Pancreas (tissue), 10 donors: ENCODE data around the gene SLC44A1. TPM values are rescaled to one million over a fixed set of nuclear protein-coding genes. Genes with fewer than 3 reads are reported as not detected.

Experiments used
- ATAC-seq, 4 donors: fragments of 200-7000 bp; cut with Tn5 transposase; one replicate each; pipeline versions ENCODE4 v1.8.0 to v1.9.1; 2020; ENCODE audit warnings: mild to moderate bottlenecking in 4 of 4, moderate library complexity in 4 of 4
- DNase-seq, 6 donors: peaks; one replicate each; pipeline ENCODE4 v3.0.0-alpha.2; 2020
- FAIRE-seq: peaks from 2 replicates; lab custom pipeline; 2012; peaks lifted over from hg19 to GRCh38; lab: Jason Lieb, UNC
- H3K27ac ChIP-seq, 4 donors: fragments of 200-600 bp; sonication (generic); 1 replicate in 3 of 4; 2 replicates in 1 of 4; pipeline versions ENCODE4 v1.5.0 to v1.8.0; 2020
- H3K27me3 ChIP-seq, 4 donors: fragments of 200-600 bp; one replicate each; pipeline ENCODE4 v1.8.0; 2021
- H3K36me3 ChIP-seq, 3 donors: fragments of 200-600 bp; sonication (generic) in 1 of 3; one replicate each; pipeline versions ENCODE4 v1.5.0 to v1.8.0; 2020 to 2021
- H3K4me1 ChIP-seq, 3 donors: fragments of 200-600 bp; one replicate each; pipeline ENCODE4 v1.8.0; 2021
- H3K4me3 ChIP-seq, 4 donors: fragments of 200-600 bp; sonication (generic) in 2 of 4; one replicate each; pipeline versions ENCODE4 v1.5.0 to v1.8.0; 2020 to 2021
- H3K9me3 ChIP-seq, 4 donors: fragments of 200-600 bp; one replicate each; pipeline ENCODE4 v1.8.0; 2021
- WGBS, 2 donors: extraction: QIAGEN DNeasy Blood & Tissue Kit; methylation state at CpG; one replicate each; pipeline ENCODE4 v1.1.7; 2013; 5-methylcytosine and 5-hydroxymethylcytosine counted together
- intact Hi-C, 3 donors: fragments of 100-400 bp; cut with DNase I; formaldehyde crosslinking; loops; one replicate each; pipeline versions ENCODE4 v1.11.1 to v1.14.2; 2022
- polyA plus RNA-seq, 2 donors: library from polyadenylated mRNA; stranded (reverse); fragments of 200-250 nt; gene quantifications; one replicate each; pipeline ENCODE4 v1.2.3, GENCODE V29; 2013
- total RNA-seq, 6 donors: library from RNA; stranded (reverse); fragmentation: NEBNext Ultra II Directional in 4 of 6; extraction: Animal tissue kit (Norgen Biotek cat#: 25700) in 4 of 6; gene quantifications; one replicate each; pipeline versions ENCODE4 v1.2.1 to v1.2.4, GENCODE V29; 2021 to 2023
- TF ChIP-seq, protein P1 (sequence below), 4 donors: fragments of 200-600 bp; sonication (generic) in 3 of 4; IDR thresholded peaks; one replicate each; pipeline versions ENCODE4 v1.5.0 to v1.8.0; 2021; ENCODE audit warnings: antibody characterized with exemption in 4 of 4
- donor health status: healthy with polysubstance abuse.
- donor health status: DM: no; HTN: no; CAD: no; lungs with moderate emphysema.
- donor health status: DM: no; HTN: no; CAD: no.
- donor health status: control.
- donor health status: control.
- donor health status: Bipolar disorder and iron deficiency.
- donor health status: DM: yes; HTN: yes; CAD: no.
- donor health status: DM: no; HTN: no; CAD: no.
- donor health status: DM: no; HTN: no; CAD: no.
- donor health status: DM: yes; HTN: yes; CAD: no.

Gene SLC44A1
- total and polyA plus RNA-seq, 8 donors = 4.6 to 32.3 (median 19.3) TPM

DNA sequence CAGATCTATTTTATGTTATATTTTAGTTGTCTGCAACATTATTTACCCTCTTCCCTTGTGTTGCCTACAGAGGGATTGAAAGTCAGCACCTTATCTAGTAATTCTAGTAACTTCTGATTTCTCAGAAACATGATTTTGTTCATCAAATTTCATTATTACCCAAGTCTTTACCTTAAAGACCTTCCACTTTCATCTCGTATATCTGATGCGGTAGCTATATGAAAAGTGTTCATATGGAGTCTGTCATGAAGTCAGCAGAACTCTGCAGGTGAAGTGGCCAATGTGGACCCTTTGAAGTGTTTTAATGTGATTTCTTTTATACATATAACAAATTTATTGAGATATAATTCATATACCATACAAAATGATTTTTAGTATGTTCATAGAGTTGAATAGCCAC is 40.0 kb downstream of the SLC44A1 start:
- no peak for ATAC-seq
- no peak for DNase-seq
- Histone ChIP-seq H3K9me3 (no peaks in the 10 kb centered on the region), H3K27ac (no peak overlapping the region), H3K27me3 (no peaks in the 10 kb centered on the region), H3K4me3 (no peak overlapping the region), H3K36me3 (no peaks in the 10 kb centered on the region), H3K4me1 (peaks cover 0 to 2% (median 0%) of the 10 kb centered on the region in 3 donors)
- WGBS, 2 donors = 73 to 100% methylated on average over 2 of the region's 2 CpGs
- TF ChIP-seq, protein P1, sequence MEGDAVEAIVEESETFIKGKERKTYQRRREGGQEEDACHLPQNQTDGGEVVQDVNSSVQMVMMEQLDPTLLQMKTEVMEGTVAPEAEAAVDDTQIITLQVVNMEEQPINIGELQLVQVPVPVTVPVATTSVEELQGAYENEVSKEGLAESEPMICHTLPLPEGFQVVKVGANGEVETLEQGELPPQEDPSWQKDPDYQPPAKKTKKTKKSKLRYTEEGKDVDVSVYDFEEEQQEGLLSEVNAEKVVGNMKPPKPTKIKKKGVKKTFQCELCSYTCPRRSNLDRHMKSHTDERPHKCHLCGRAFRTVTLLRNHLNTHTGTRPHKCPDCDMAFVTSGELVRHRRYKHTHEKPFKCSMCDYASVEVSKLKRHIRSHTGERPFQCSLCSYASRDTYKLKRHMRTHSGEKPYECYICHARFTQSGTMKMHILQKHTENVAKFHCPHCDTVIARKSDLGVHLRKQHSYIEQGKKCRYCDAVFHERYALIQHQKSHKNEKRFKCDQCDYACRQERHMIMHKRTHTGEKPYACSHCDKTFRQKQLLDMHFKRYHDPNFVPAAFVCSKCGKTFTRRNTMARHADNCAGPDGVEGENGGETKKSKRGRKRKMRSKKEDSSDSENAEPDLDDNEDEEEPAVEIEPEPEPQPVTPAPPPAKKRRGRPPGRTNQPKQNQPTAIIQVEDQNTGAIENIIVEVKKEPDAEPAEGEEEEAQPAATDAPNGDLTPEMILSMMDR (IDR thresholded peaks at IDR 0.05) = no peak
- intact Hi-C loops = no loop called here
- FAIRE-seq = no peak

DNA sequence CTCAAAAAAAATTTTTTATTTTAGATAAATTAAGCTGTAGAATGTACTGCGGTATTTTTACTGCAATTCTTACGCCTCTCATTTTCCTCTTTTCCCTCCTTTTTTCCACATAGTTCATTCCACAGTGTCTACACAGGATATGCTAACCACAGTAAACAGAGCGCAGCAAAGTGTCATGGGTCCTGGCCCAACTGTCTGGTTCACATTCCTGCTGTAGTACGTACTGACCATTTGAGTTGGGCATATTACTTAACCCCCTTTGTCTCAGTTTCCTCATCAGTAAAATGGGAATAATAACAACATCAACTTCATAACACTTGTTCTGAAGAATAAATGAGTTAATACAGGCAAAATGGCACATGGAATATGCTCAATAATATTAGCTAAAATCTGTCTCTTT is 41.6 kb downstream of the SLC44A1 start:
- DNase-seq (no peak), FAIRE-seq (no peak), ATAC-seq (no peak)
- no peaks in the 10 kb centered on the region for H3K9me3 ChIP-seq
- no peaks in the 10 kb centered on the region for H3K36me3 ChIP-seq
- intact Hi-C loops = no loop called here
- H3K4me1 ChIP-seq = peaks cover 0 to 13% (median 7%) of the 10 kb centered on the region in 3 donors
- WGBS, 2 donors = 93 to 94% methylated on average over 4 of the region's 4 CpGs
- H3K27me3 ChIP-seq = no peaks in the 10 kb centered on the region
- TF ChIP-seq, protein P1 (IDR thresholded peaks at IDR 0.05) = no peak
- no peak overlapping the region for H3K4me3 ChIP-seq
- H3K27ac ChIP-seq = no peak overlapping the region

DNA sequence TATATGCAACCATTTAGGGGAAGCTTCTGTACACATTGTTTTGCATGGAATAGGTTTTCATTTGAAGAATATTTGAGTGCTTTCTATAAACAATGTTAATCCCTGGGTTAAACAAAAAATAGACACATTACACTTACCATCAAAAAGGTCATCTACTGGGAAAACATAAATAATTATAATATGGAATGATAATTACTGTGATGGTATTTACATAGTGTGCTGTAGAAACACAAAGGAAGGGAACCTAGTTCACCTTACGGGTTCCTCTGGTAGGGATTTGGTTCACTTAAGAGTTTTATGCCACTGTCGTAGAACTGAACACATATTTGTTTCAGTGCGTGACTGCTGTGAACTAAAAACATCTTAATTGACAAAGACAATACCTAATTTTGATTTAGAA is 44.9 kb downstream of the SLC44A1 start:
- Histone ChIP-seq H3K36me3 (no peaks in the 10 kb centered on the region), H3K27ac (no peak overlapping the region), H3K27me3 (no peaks in the 10 kb centered on the region), H3K9me3 (no peaks in the 10 kb centered on the region), H3K4me3 (no peak overlapping the region), H3K4me1 (peaks cover 0 to 21% (median 7%) of the 10 kb centered on the region in 3 donors)
- TF ChIP-seq, protein P1 (IDR thresholded peaks at IDR 0.05) = no peak
- ATAC-seq = no peak
- WGBS, 2 donors = 97 to 98% methylated on average over 3 of the region's 3 CpGs
- no peak for DNase-seq
- intact Hi-C loops = no loop called here
- FAIRE-seq = no peak

DNA sequence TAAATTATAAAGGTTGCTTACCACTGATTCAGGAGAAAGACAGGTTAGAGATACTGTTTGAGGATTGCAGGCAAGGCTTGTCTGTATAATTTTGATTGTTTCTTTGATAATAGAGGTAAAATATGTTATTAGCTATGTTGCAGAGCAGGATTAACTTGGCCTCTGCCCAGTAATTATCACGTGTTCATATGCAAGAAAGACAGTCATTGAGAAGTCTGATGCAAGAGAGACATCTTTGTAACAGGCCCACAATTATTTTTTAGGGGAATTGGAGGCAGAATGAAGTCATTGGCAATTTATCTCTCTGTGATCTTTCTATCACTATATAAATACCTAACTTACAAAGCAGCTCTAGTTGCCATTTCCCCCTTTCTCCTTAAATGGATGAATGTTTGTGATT is 46.0 kb downstream of the SLC44A1 start:
- peaks cover 0 to 21% (median 7%) of the 10 kb centered on the region in 3 donors for H3K4me1 ChIP-seq
- 13 to 19% methylated on average over 1 of the region's 1 CpG for WGBS, 2 donors
- H3K27ac ChIP-seq = no peak overlapping the region
- TF ChIP-seq, protein P1 (IDR thresholded peaks at IDR 0.05) = no peak
- H3K36me3 ChIP-seq = no peaks in the 10 kb centered on the region
- FAIRE-seq (no peak), DNase-seq (no peak), ATAC-seq (peak; percentile 21 to 65 (median 44))
- H3K27me3 ChIP-seq = no peaks in the 10 kb centered on the region
- intact Hi-C loops = no loop called here
- H3K4me3 ChIP-seq = no peak overlapping the region
- no peaks in the 10 kb centered on the region for H3K9me3 ChIP-seq

DNA sequence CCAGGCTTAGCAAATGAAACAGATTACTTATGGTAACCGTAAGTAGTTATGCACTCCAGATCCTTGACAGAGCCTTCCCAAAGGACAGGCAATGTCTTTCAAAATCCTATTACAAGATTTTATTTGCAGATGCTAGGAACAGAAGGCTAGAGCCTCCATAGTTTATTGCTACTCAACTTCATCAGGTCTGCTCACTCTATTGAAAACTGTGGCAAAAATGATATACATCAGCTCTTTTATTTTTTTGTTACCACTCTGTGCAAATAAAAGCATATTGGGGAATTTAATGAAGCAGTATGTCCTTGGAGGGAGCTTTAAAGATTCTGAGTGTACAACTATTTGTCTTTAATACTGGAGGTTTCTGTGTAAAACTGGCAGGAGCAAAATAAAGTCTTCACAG is 46.5 kb downstream of the SLC44A1 start:
- DNase-seq = no peak
- Histone ChIP-seq H3K27me3 (no peaks in the 10 kb centered on the region), H3K9me3 (no peaks in the 10 kb centered on the region), H3K4me1 (peaks cover 0 to 21% (median 7%) of the 10 kb centered on the region in 3 donors), H3K36me3 (no peaks in the 10 kb centered on the region), H3K4me3 (no peak overlapping the region), H3K27ac (no peak overlapping the region)
- ATAC-seq = no peak
- TF ChIP-seq, protein P1 (IDR thresholded peaks at IDR 0.05) = no peak
- no peak for FAIRE-seq
- 95 to 96% methylated on average over 1 of the region's 1 CpG for WGBS, 2 donors
- intact Hi-C loops = no loop called here
